ENCODE data around the gene SDK1.

- TF ChIP-seq CTCF (conservative IDR thresholded peaks at IDR 0.05; ENCODE audit: low read depth in 2 of 2), result no peak
- no peak for TF ChIP-seq REST (IDR thresholded peaks at IDR 0.05; ENCODE audit: unreplicated experiment)
- TF ChIP-seq EZH2phosphoT487 (IDR thresholded peaks at IDR 0.05; ENCODE audit: unreplicated experiment), result no peak
- no peak for TF ChIP-seq JUNB (IDR thresholded peaks at IDR 0.05; ENCODE audit: unreplicated experiment)
- TF ChIP-seq POLR2AphosphoS5 (IDR thresholded peaks at IDR 0.05; ENCODE audit: low read depth), result no peak
- TF ChIP-seq EZH2 (IDR thresholded peaks at IDR 0.05; ENCODE audit: low read depth, unreplicated experiment), result no peak
- TF ChIP-seq ZNF114 (CRISPR knock-in tag; IDR thresholded peaks at IDR 0.05), result no peak
- no peak for TF ChIP-seq CREB1 (CRISPR knock-in tag; IDR thresholded peaks at IDR 0.05; ENCODE audit: low read depth)
Observed at GRCh38 chr7:4006687-4007086, 705.6 kb downstream of the SDK1 start.

Data from GM23338 (cell line).